HG02571 (cell line): ENCODE measurements around the gene RPRML.

Source experiments
- ATAC-seq: cut with Tn5 transposase; IDR thresholded peaks from one replicate; pipeline ENCODE4 v1.9.1; 2021; ENCODE audit warnings: mild to moderate bottlenecking, moderate library complexity; ENCODE audit not compliant: unreplicated experiment

The RPRML gene

GRCh38 chr17:46947216-46947615, 31.8 kb downstream of the RPRML start:
- no peak for ATAC-seq

GRCh38 chr17:46944931-46945330, 34.1 kb downstream of the RPRML start:
- no peak for ATAC-seq

GRCh38 chr17:46943501-46944393, 35.3 kb downstream of the RPRML start:
- no peak for ATAC-seq

- no peak for ATAC-seq
Measured at GRCh38 chr17:46943218-46943500, 35.9 kb downstream of the RPRML start.

GRCh38 chr17:46942441-46943217, 36.4 kb downstream of the RPRML start:
- no peak for ATAC-seq

GRCh38 chr17:46940692-46941404, 38.2 kb downstream of the RPRML start:
- no peak for ATAC-seq

- ATAC-seq = no peak
Measured at GRCh38 chr17:46935658-46936266, 43.3 kb downstream of the RPRML start.

- no peak for ATAC-seq
Measured at GRCh38 chr17:46931596-46931995, 47.5 kb downstream of the RPRML start.

- no peak for ATAC-seq
Measured at GRCh38 chr17:46930051-46930450, 49.0 kb downstream of the RPRML start.

GRCh38 chr17:46929413-46929812, 49.6 kb downstream of the RPRML start:
- ATAC-seq = no peak

- no peak for ATAC-seq
Measured at GRCh38 chr17:46928467-46929261, 50.4 kb downstream of the RPRML start.
